Posterior vena cava (tissue), 2 donors: ENCODE measurements around the gene EMP2. TPM values are rescaled to one million over a fixed set of nuclear protein-coding genes. Genes with fewer than 3 reads are reported as not detected.
"Not testable (repeated sequence)": the region's sequence is repeated elsewhere in the genome, so short reads cannot be mapped to it uniquely, and the experiment has no call there.

Source experiments
- DNase-seq: peaks from one replicate; pipeline ENCODE4 v3.0.0-alpha.2; 2020; ENCODE audit warnings: low spot score
- intact Hi-C, 2 donors: fragments of 100-400 bp; cut with DNase I; formaldehyde crosslinking; loops; one replicate each; pipeline versions ENCODE4 v1.14.1 to v1.14.2; 2022 to 2023
- total RNA-seq, 2 donors: library from RNA; stranded (reverse); fragmentation: NEBNext Ultra II Directional; extraction: Animal tissue kit (Norgen Biotek cat#: 25700); gene quantifications; one replicate each; pipeline ENCODE4 v1.2.1, GENCODE V29; 2021
- donor health status: DM: yes; HTN: yes; CAD: no.
- donor health status: DM: yes; HTN: yes; CAD: no.

Gene EMP2
- total RNA-seq, 2 donors from 2014 or later, result 45.8 to 68.5 TPM

- intact Hi-C loops, result no loop called here
- no peak for DNase-seq
Observed at GRCh38 chr16:10534748-10535147, 45.6 kb downstream of the EMP2 start.

GRCh38 chr16:10533612-10534011, 46.8 kb downstream of the EMP2 start:
- DNase-seq, intact Hi-C loops: not testable (repeated sequence)

- DNase-seq, result no peak
- intact Hi-C loops, result no loop called here
Observed at GRCh38 chr16:10531582-10531981, 48.8 kb downstream of the EMP2 start.

- intact Hi-C loops, result no loop called here
- DNase-seq, result no peak
Observed at GRCh38 chr16:10530685-10531084, 49.7 kb downstream of the EMP2 start.

GRCh38 chr16:10529895-10530669, 50.3 kb downstream of the EMP2 start:
- no peak for DNase-seq
- intact Hi-C loops, result no loop called here

GRCh38 chr16:10528635-10529034, 51.8 kb downstream of the EMP2 start:
- intact Hi-C loops, result no loop called here

GRCh38 chr16:10526962-10527361, 53.4 kb downstream of the EMP2 start:
- DNase-seq, result no peak
- intact Hi-C loops, result no loop called here

More at GRCh38 chr16:10528635-10529034, 51.8 kb downstream of the EMP2 start:
- DNase-seq, result no peak

- DNase-seq, result no peak
- intact Hi-C loops, result no loop called here
Observed at GRCh38 chr16:10525214-10525825, 55.1 kb downstream of the EMP2 start.

GRCh38 chr16:10522966-10523365, 57.4 kb downstream of the EMP2 start:
- intact Hi-C loops, result loop anchor here in 1 of 2 donors (5.0 kb wide), 1 partner anchor 214 kb away; no protein-coding TSS in a partner anchor
- DNase-seq, result no peak

GRCh38 chr16:10521681-10522274, 58.6 kb downstream of the EMP2 start:
- DNase-seq, result no peak
- intact Hi-C loops, result loop anchor here (2.0 to 5.0 kb wide), 2 partner anchors 213 to 216 kb away; no protein-coding TSS in a partner anchor

- DNase-seq, result no peak
- intact Hi-C loops, result loop anchor here (2.0 to 5.0 kb wide), 2 partner anchors 214 to 216 kb away; no protein-coding TSS in a partner anchor
Observed at GRCh38 chr16:10520869-10521578, 59.4 kb downstream of the EMP2 start.

- DNase-seq, result no peak
- intact Hi-C loops, result loop anchor here (2.0 to 5.0 kb wide), 3 partner anchors 215 to 397 kb away; no protein-coding TSS in a partner anchor
Observed at GRCh38 chr16:10519929-10520868, 60.2 kb downstream of the EMP2 start.

GRCh38 chr16:10519297-10519696, 61.1 kb downstream of the EMP2 start:
- intact Hi-C loops, result loop anchor here (5.0 kb wide), 1 partner anchor 398 kb away; no protein-coding TSS in a partner anchor
- DNase-seq, result no peak

- intact Hi-C loops, result loop anchor here (5.0 kb wide), 1 partner anchor 399 kb away; no protein-coding TSS in a partner anchor
- DNase-seq, result no peak
Observed at GRCh38 chr16:10518479-10519041, 61.8 kb downstream of the EMP2 start.

GRCh38 chr16:10517868-10518267, 62.5 kb downstream of the EMP2 start:
- intact Hi-C loops, result loop anchor here (5.0 kb wide), 1 partner anchor 399 kb away; no protein-coding TSS in a partner anchor
- no peak for DNase-seq

GRCh38 chr16:10514369-10515055, 65.9 kb downstream of the EMP2 start:
- DNase-seq, result no peak
- intact Hi-C loops, result loop anchor here (5.0 kb wide), 1 partner anchor 403 kb away; no protein-coding TSS in a partner anchor

- intact Hi-C loops, result no loop called here
- DNase-seq, result no peak
Observed at GRCh38 chr16:10511829-10512228, 68.6 kb downstream of the EMP2 start.
